Kidney (tissue), 14 donors: Measurements from ENCODE around the gene C2CD3. TPM values are rescaled to one million over a fixed set of nuclear protein-coding genes. Genes with fewer than 3 reads are reported as not detected.
A peak's percentile ranks its signal among the peaks of the same experiment; 100 is the strongest.
"Not testable (repeated sequence)": the region's sequence is repeated elsewhere in the genome, so short reads cannot be mapped to it uniquely, and the experiment has no call there.

Source experiments
- DNase-seq, 5 donors: peaks; one replicate each; pipeline ENCODE4 v3.0.0-alpha.2; 2013 to 2020
- FAIRE-seq: peaks from 2 replicates; lab custom pipeline; 2012; peaks lifted over from hg19 to GRCh38; lab: Jason Lieb, UNC
- H3K27ac ChIP-seq, 2 donors: one replicate each; pipeline ENCODE4 v1.7.0; 2013; ENCODE audit warnings: low read depth in 2 of 2, low read length in 2 of 2, inconsistent platforms in 1 of 2
- H3K27me3 ChIP-seq: one replicate; pipeline ENCODE4 v1.7.1; 2013; ENCODE audit warnings: low read length, inconsistent platforms; ENCODE audit not compliant: control insufficient read depth, insufficient read depth
- H3K36me3 ChIP-seq, 3 donors: one replicate each; pipeline versions ENCODE4 v1.7.0 to v1.7.1; 2013; ENCODE audit warnings: low read length in 3 of 3, control low read depth in 1 of 3, inconsistent platforms in 1 of 3; ENCODE audit not compliant: insufficient read depth in 3 of 3, control insufficient read depth in 2 of 3
- H3K4me1 ChIP-seq, 3 donors: one replicate each; pipeline versions ENCODE4 v1.7.0 to v1.7.1; 2013; ENCODE audit warnings: low read length in 3 of 3, inconsistent platforms in 1 of 3, low read depth in 1 of 3; ENCODE audit not compliant: control insufficient read depth in 2 of 3, insufficient read depth in 2 of 3
- H3K4me3 ChIP-seq, 3 donors: one replicate each; pipeline versions ENCODE4 v1.7.0 to v1.8.1; 2013; ENCODE audit warnings: low read length in 3 of 3, control low read depth in 1 of 3, inconsistent platforms in 1 of 3
- H3K9ac ChIP-seq, 3 donors: one replicate each; pipeline versions ENCODE4 v1.7.0 to v1.7.1; 2013; ENCODE audit warnings: low read length in 3 of 3, control low read depth in 1 of 3, inconsistent platforms in 1 of 3
- H3K9me3 ChIP-seq, 3 donors: one replicate each; pipeline versions ENCODE4 v1.7.0 to v1.7.1; 2013; ENCODE audit warnings: low read length in 3 of 3, control low read depth in 1 of 3, inconsistent platforms in 1 of 3; ENCODE audit not compliant: control insufficient read depth in 2 of 3, insufficient read depth in 1 of 3
- intact Hi-C: fragments of 100-400 bp; cut with DNase I; formaldehyde crosslinking; loops from one replicate; pipeline ENCODE4 v1.11.1; 2022
- polyA plus RNA-seq: library from polyadenylated mRNA; stranded (reverse); fragments of 350-450 nt; fragmentation: Illumina TruSeq; extraction: RNeasy Lipid Tissue Mini Kit (QIAGEN cat#74804); gene quantifications from one replicate; pipeline ENCODE4 v1.2.3, GENCODE V29; 2014; ENCODE audit warnings: low read depth, low replicate concordance; ENCODE audit not compliant: insufficient read depth
- total RNA-seq: library from RNA; stranded (reverse); fragmentation: NEBNext Ultra II Directional; extraction: Animal tissue kit (Norgen Biotek cat#: 25700); gene quantifications from one replicate; pipeline ENCODE4 v1.2.1, GENCODE V29; 2021
- TF ChIP-seq, protein P1 (sequence below): IDR thresholded peaks from 3 replicates; pipeline ENCODE4 v1.5.1; 2012; ENCODE audit warnings: mild to moderate bottlenecking, moderate library complexity, borderline replicate concordance; ENCODE audit not compliant: insufficient read depth; ENCODE audit errors: extremely low read depth
- donor health status: control.
- donor health status: control.
- donor health status: control.
- donor health status: control.
- donor health status: control.
- donor health status: DM: yes; HTN: yes; CAD: no.
- donor health status: Normal renal cell carcinoma (clear cell type).

C2CD3 gene
- total and polyA plus RNA-seq, 2 donors from 2014 or later: 5.6 to 28.7 TPM

DNA sequence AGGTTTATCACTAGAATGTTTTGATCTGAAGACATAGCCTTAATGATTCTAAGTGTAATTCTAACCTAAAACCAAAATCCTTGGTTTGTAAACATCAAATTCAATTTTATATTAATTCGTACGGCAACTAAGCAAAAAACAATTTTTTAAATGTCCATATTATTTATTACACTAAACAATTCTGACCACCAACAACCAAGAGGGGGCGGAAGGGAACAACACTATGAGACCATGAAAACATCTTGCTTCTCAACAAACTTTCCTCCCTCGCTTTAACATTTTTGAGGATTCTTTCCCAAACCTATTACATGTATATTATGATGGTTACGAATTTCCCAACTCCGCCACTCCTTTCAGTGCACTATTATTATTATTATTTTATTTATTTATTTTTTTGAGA, 181.6 kb downstream of the C2CD3 start:
- DNase-seq: no peak
- TF ChIP-seq, protein P1, sequence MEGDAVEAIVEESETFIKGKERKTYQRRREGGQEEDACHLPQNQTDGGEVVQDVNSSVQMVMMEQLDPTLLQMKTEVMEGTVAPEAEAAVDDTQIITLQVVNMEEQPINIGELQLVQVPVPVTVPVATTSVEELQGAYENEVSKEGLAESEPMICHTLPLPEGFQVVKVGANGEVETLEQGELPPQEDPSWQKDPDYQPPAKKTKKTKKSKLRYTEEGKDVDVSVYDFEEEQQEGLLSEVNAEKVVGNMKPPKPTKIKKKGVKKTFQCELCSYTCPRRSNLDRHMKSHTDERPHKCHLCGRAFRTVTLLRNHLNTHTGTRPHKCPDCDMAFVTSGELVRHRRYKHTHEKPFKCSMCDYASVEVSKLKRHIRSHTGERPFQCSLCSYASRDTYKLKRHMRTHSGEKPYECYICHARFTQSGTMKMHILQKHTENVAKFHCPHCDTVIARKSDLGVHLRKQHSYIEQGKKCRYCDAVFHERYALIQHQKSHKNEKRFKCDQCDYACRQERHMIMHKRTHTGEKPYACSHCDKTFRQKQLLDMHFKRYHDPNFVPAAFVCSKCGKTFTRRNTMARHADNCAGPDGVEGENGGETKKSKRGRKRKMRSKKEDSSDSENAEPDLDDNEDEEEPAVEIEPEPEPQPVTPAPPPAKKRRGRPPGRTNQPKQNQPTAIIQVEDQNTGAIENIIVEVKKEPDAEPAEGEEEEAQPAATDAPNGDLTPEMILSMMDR: no peak
- H3K36me3 ChIP-seq: no peaks in the 10 kb centered on the region
- intact Hi-C loops: no loop called here
- no peaks in the 10 kb centered on the region for H3K4me1 ChIP-seq
- no peaks in the 10 kb centered on the region for H3K9me3 ChIP-seq
- H3K4me3 ChIP-seq: no peak overlapping the region
- no peak for FAIRE-seq
- no peak overlapping the region for H3K27ac ChIP-seq
- no peaks in the 10 kb centered on the region for H3K27me3 ChIP-seq
- H3K9ac ChIP-seq: no peak overlapping the region

DNA sequence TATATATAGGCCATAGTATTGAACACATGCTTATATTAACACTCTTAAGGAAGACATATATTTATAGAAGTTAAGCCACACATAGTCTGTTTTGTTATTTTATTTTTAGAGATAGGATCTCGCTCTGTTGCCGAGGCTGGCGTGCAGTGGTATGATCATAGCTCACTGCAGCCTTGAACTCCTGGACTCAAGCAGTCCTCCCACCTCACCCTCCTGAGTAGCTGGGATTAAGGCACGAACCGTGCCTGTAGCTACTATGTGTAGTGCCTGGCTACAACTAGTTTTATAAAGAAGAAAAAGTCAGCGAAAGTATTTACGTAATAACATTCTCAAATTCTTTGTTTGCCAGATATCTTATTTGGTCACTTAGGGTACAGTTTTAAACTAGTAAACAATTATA, 182.6 kb downstream of the C2CD3 start:
- H3K27me3 ChIP-seq: no peaks in the 10 kb centered on the region
- peaks cover 0 to 6% (median 3%) of the 10 kb centered on the region in 3 donors for H3K4me1 ChIP-seq
- FAIRE-seq (no peak), DNase-seq (peak in 1 of 5 donors; percentile 4)
- no peak overlapping the region for H3K4me3 ChIP-seq
- H3K27ac ChIP-seq: no peak overlapping the region
- intact Hi-C loops: no loop called here
- H3K9ac ChIP-seq: no peak overlapping the region
- no peaks in the 10 kb centered on the region for H3K36me3 ChIP-seq
- TF ChIP-seq, protein P1: no peak
- H3K9me3 ChIP-seq: no peaks in the 10 kb centered on the region

DNA sequence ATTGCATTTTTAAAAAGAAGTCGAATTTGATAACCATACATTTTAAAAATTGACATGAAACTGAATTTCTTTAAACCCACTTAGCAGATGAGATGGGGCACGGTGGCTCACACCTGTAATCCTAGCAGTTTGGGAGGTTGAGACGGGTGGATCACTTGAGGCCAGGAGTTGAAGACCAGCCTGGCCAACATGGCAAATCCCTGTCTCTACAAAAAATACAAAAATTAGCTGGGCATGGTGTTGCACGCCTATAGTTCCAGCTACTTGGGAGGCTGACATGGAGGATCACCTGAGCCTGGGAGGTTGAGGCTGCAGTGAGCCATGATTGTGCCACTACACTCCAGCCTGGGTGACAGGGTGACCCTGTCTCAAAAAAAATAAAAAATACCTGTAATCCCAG, 185.1 kb downstream of the C2CD3 start:
- H3K9ac ChIP-seq, H3K4me1 ChIP-seq, H3K36me3 ChIP-seq, H3K27ac ChIP-seq, H3K27me3 ChIP-seq, H3K9me3 ChIP-seq, H3K4me3 ChIP-seq, FAIRE-seq, intact Hi-C loops: not testable (repeated sequence)
- peak in 1 of 5 donors; percentile 10 for DNase-seq

DNA sequence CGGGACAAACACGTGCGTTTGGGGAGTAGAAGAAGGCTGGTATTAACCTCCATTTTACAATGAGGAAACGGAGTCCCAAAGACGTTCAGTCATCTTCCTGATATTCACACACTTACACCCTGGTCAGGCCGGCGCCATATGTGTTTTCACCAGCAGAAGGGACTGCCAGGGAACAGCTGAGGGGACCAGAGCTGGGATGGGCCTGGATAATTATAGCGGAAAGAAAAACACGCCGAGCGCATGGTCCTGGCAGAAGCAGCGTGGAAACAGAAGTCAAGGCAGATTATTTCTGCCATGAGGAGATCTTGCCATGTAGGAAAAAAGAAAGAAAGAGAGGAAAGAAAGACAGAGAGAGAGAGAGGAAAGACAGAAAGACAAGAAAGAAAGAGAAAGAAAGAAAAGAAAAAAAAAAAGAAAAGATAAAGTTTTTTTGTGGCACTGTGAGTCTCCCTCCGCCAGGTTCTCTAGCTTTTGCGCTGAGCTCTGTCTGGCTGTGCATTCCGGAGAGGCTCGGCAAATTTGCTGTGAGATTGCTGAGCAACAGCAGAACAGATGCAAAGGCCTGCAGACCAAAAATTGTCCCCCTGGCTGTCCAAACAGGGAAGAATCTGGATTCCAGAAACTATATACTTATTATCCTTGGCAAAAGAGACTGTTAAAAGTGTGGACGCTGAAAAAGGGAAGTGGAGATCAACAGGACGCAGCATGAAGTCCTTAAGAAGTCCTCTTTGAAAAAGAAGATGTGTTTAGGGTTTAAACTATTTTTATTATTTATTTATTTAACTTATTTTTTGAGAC, 186.9 kb downstream of the C2CD3 start:
- FAIRE-seq: no peak
- no peaks in the 10 kb centered on the region for H3K9me3 ChIP-seq
- peak overlapping the region in 2 of 3 donors; percentile 41 to 93 for H3K4me3 ChIP-seq
- H3K4me1 ChIP-seq: peaks cover 0 to 9% (median 6%) of the 10 kb centered on the region in 3 donors
- TF ChIP-seq, protein P1: no peak
- H3K27me3 ChIP-seq: no peaks in the 10 kb centered on the region
- intact Hi-C loops: no loop called here
- H3K36me3 ChIP-seq: no peaks in the 10 kb centered on the region
- peak overlapping the region in 1 of 3 donors; percentile 37 for H3K9ac ChIP-seq
- H3K27ac ChIP-seq: peak overlapping the region; percentile 67 to 93
- peak in 2 of 5 donors; percentile 25 to 42 for DNase-seq
